Measurements from ENCODE around the gene PTPRH.
"Not testable (repeated sequence)": the region's sequence is repeated elsewhere in the genome, so short reads cannot be mapped to it uniquely, and the experiment has no call there.

PTPRH gene

GRCh38 chr19:55179606-55180484 lies 29.5 kb downstream of the PTPRH start, which contains the start of gene SYT5:
Gene SYT5, minus strand, starts transcription at chr19:55180289. Its CDS starts 1,248 bp downstream, at chr19:55179041.
- no peak for FAIRE-seq

GRCh38 chr19:55178781-55179599 lies 30.3 kb downstream of the PTPRH start:
- no peak for FAIRE-seq

GRCh38 chr19:55176076-55176475 lies 33.2 kb downstream of the PTPRH start:
- no peak for FAIRE-seq

- no peak for FAIRE-seq
Observed at GRCh38 chr19:55175117-55175867, 34.0 kb downstream of the PTPRH start.

- FAIRE-seq, result no peak
Observed at GRCh38 chr19:55174425-55175116, 34.7 kb downstream of the PTPRH start.

- FAIRE-seq, result peak; percentile 85
Observed at GRCh38 chr19:55173714-55174409, 35.4 kb downstream of the PTPRH start.

GRCh38 chr19:55173186-55173713 lies 36.1 kb downstream of the PTPRH start:
- FAIRE-seq, result no peak

- FAIRE-seq, result no peak
Observed at GRCh38 chr19:55172741-55173140, 36.6 kb downstream of the PTPRH start.

- not testable (repeated sequence) for FAIRE-seq
Observed at GRCh38 chr19:55172318-55172717, 37.0 kb downstream of the PTPRH start.

GRCh38 chr19:55171440-55171839 lies 37.9 kb downstream of the PTPRH start:
- FAIRE-seq, result no peak

- FAIRE-seq, result no peak
Observed at GRCh38 chr19:55169136-55169535, 40.2 kb downstream of the PTPRH start.

GRCh38 chr19:55166530-55167268 lies 42.6 kb downstream of the PTPRH start, which contains the start of gene DNAAF3:
Gene DNAAF3, minus strand, starts transcription at chr19:55166613. Its CDS starts 200 bp downstream, at chr19:55166413.
- FAIRE-seq, result peak; percentile 98

GRCh38 chr19:55165952-55166529 lies 43.3 kb downstream of the PTPRH start:
- peak; percentile 79 for FAIRE-seq

- FAIRE-seq, result no peak
Observed at GRCh38 chr19:55161571-55162322, 47.6 kb downstream of the PTPRH start.

GRCh38 chr19:55160986-55161365 lies 48.3 kb downstream of the PTPRH start:
- FAIRE-seq, result no peak

GRCh38 chr19:55160128-55160985 lies 48.9 kb downstream of the PTPRH start:
- peak; percentile 95 for FAIRE-seq

GRCh38 chr19:55158848-55159749 lies 50.2 kb downstream of the PTPRH start:
- FAIRE-seq, result peak; percentile 72

All from G401.6 (cell line).